Placental epithelial cell (primary cell): Measurements from ENCODE around the gene TIFAB. TPM values are rescaled to one million over a fixed set of nuclear protein-coding genes. Genes with fewer than 3 reads are reported as not detected.

ENCODE experiments used
- small RNA-seq: library from RNA; depleted of rRNA; stranded (forward); fragments of <200 nt; gene quantifications from one replicate; pipeline ENCODE3, GENCODE V24; 2012
- total RNA-seq: library from RNA; depleted of rRNA; stranded (reverse); fragments of >200 nt; gene quantifications from 2 replicates; pipeline ENCODE4 v1.2.3, GENCODE V29; 2012

The TIFAB gene, protein sequence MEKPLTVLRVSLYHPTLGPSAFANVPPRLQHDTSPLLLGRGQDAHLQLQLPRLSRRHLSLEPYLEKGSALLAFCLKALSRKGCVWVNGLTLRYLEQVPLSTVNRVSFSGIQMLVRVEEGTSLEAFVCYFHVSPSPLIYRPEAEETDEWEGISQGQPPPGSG
- not detected in 2 replicates for total RNA-seq

GRCh38 chr5:135452321-135453030 is at the start of gene TIFAB:
Gene TIFAB, minus strand, starts transcription at chr5:135452351. Its CDS starts 2,412 bp downstream, at chr5:135449939.

GRCh38 chr5:135447298-135447929 is 4.7 kb downstream of the TIFAB start, which contains the start of gene DCANP1:
Gene DCANP1, minus strand, starts transcription at chr5:135447348. Its CDS starts 240 bp downstream, at chr5:135447108.

GRCh38 chr5:135398855-135399793 is 53.0 kb downstream of the TIFAB start, which contains the start of gene MACROH2A1:
Gene MACROH2A1, minus strand, starts transcription at chr5:135399231. Its CDS starts 10,138 bp downstream, at chr5:135389093.

Small RNA genes lying within 50 kb of the gene (small RNA-seq; reads per million reads assigned to genes)
- gene DCANP1, result not detected

Other genes starting within 250 kb of the TIFAB start
- gene MACROH2A1, start 53.1 kb downstream of the TIFAB start, total RNA-seq, result 180 and 293 TPM in 2 replicates
- not detected in 2 replicates for gene DCANP1, start 5.0 kb downstream of the TIFAB start, total RNA-seq
- gene NEUROG1, start 83.6 kb upstream of the TIFAB start, total RNA-seq, result not detected in 2 replicates
- gene CXCL14, start 126.6 kb upstream of the TIFAB start, total RNA-seq, result not detected in 2 replicates